Pons (tissue), 1 donor: ENCODE measurements around the gene IZUMO4.
"Not testable (repeated sequence)": the region's sequence is repeated elsewhere in the genome, so short reads cannot be mapped to it uniquely, and the experiment has no call there.

ENCODE experiments used
- DNase-seq: peaks from one replicate; pipeline ENCODE4 v3.0.0-alpha.2; 2016; ENCODE audit warnings: low spot score

The IZUMO4 gene

GRCh38 chr19:2081873-2082810 is 14.6 kb upstream of the IZUMO4 start:
- no peak for DNase-seq

- no peak for DNase-seq
Measured at GRCh38 chr19:2083174-2083854, 13.4 kb upstream of the IZUMO4 start.

GRCh38 chr19:2084993-2085720 is 11.6 kb upstream of the IZUMO4 start:
- no peak for DNase-seq

GRCh38 chr19:2086695-2087620 is 9.8 kb upstream of the IZUMO4 start:
- DNase-seq, result not testable (repeated sequence)

GRCh38 chr19:2087621-2088100 is 9.1 kb upstream of the IZUMO4 start:
- no peak for DNase-seq

GRCh38 chr19:2089001-2089711 is 7.6 kb upstream of the IZUMO4 start:
- no peak for DNase-seq

GRCh38 chr19:2089727-2090053 is 7.0 kb upstream of the IZUMO4 start:
- no peak for DNase-seq

- DNase-seq, result not testable (repeated sequence)
Measured at GRCh38 chr19:2091926-2092525, 4.7 kb upstream of the IZUMO4 start.

- DNase-seq, result peak; percentile 56
Measured at GRCh38 chr19:2096034-2096479, 658 bp upstream of the IZUMO4 start, which contains the start of gene MOB3A. Gene MOB3A (minus strand): TSS chr19:2096326. CDS start chr19:2078560, 17,766 bp downstream.

GRCh38 chr19:2097203-2097885 is 629 bp downstream of the IZUMO4 start:
- DNase-seq, result no peak

GRCh38 chr19:2097886-2098327 is 1.2 kb downstream of the IZUMO4 start:
- DNase-seq, result no peak

- DNase-seq, result no peak
Measured at GRCh38 chr19:2099054-2099501, 2.4 kb downstream of the IZUMO4 start.

- no peak for DNase-seq
Measured at GRCh38 chr19:2099937-2100718, 3.4 kb downstream of the IZUMO4 start.

GRCh38 chr19:2100719-2101061 is 4.0 kb downstream of the IZUMO4 start:
- DNase-seq, result no peak

- peak; percentile 80 for DNase-seq
Measured at GRCh38 chr19:2101417-2102335, 5.0 kb downstream of the IZUMO4 start.

GRCh38 chr19:2103045-2103707 is 6.5 kb downstream of the IZUMO4 start:
- DNase-seq, result no peak
